DND-41 (cell line): ENCODE measurements around the gene POMT2.

Experiments used
- ATAC-seq: fragments of 200-7000 bp; cut with Tn5 transposase; 3 replicates; pipeline ENCODE4 v1.9.1; 2021; ENCODE audit warnings: low read depth; ENCODE audit not compliant: insufficient read depth
- DNase-seq: peaks from one replicate; pipeline ENCODE4 v3.0.0-alpha.2; 2020
- H2AFZ ChIP-seq: 2 replicates; pipeline ENCODE4 v1.6.0; 2012; ENCODE audit warnings: low read depth, low read length
- H3K27ac ChIP-seq: 2 replicates; pipeline ENCODE4 v1.5.1; 2012; ENCODE audit warnings: low read length, inconsistent platforms
- H3K27me3 ChIP-seq: fragments of 200-600 bp; sonication (generic); 2 replicates; pipeline ENCODE4 v1.6.0; 2012; ENCODE audit warnings: low read length, mild to moderate bottlenecking, inconsistent platforms; ENCODE audit not compliant: insufficient read depth, poor library complexity
- H3K36me3 ChIP-seq: 2 replicates; pipeline ENCODE4 v1.5.1; 2012; ENCODE audit warnings: low read length, inconsistent platforms; ENCODE audit not compliant: insufficient read depth
- H3K4me1 ChIP-seq: 2 replicates; pipeline ENCODE4 v1.5.1; 2012; ENCODE audit warnings: mild to moderate bottlenecking, low read length; ENCODE audit not compliant: insufficient read depth
- H3K4me2 ChIP-seq: 2 replicates; pipeline ENCODE4 v1.6.0; 2012; ENCODE audit warnings: mild to moderate bottlenecking, moderate library complexity, low read length, inconsistent platforms; ENCODE audit not compliant: insufficient read depth
- H3K4me3 ChIP-seq, 2 experiments: fragments of 200-600 bp in 1 of 2; shearing (Covaris generic) in 1 of 2; 2 replicates each; pipeline ENCODE4 v1.5.1; 2012 to 2016; ENCODE audit warnings: inconsistent platforms in 2 of 2, low read length in 2 of 2, mild to moderate bottlenecking in 2 of 2, low read depth in 1 of 2, moderate library complexity in 1 of 2
- H3K79me2 ChIP-seq: 2 replicates; pipeline ENCODE4 v1.6.0; 2012; ENCODE audit warnings: low read length, inconsistent platforms; ENCODE audit not compliant: insufficient read depth
- H3K9ac ChIP-seq: 2 replicates; pipeline ENCODE4 v1.6.0; 2012; ENCODE audit warnings: low read depth, mild to moderate bottlenecking, inconsistent platforms, low read length, moderate library complexity
- H3K9me3 ChIP-seq: 2 replicates; pipeline ENCODE4 v1.5.1; 2012; ENCODE audit warnings: low read length, moderate library complexity, mild to moderate bottlenecking, inconsistent platforms; ENCODE audit not compliant: insufficient read depth, severe bottlenecking
- H4K20me1 ChIP-seq: 2 replicates; pipeline ENCODE4 v1.6.0; 2012; ENCODE audit warnings: low read length; ENCODE audit not compliant: insufficient read depth
- EZH2 ChIP-seq: IDR thresholded peaks from 3 replicates; pipeline ENCODE4 v1.6.1; 2012; ENCODE audit warnings: borderline replicate concordance, low read depth, mild to moderate bottlenecking, moderate library complexity, low read length, inconsistent platforms; ENCODE audit not compliant: severe bottlenecking
- TF ChIP-seq, protein P1 (sequence below): IDR thresholded peaks from 2 replicates; pipeline ENCODE4 v1.5.1; 2012; ENCODE audit warnings: borderline replicate concordance, low read length, moderate library complexity, mild to moderate bottlenecking; ENCODE audit not compliant: poor library complexity, severe bottlenecking; ENCODE audit errors: extremely low read depth

Gene POMT2

DNA sequence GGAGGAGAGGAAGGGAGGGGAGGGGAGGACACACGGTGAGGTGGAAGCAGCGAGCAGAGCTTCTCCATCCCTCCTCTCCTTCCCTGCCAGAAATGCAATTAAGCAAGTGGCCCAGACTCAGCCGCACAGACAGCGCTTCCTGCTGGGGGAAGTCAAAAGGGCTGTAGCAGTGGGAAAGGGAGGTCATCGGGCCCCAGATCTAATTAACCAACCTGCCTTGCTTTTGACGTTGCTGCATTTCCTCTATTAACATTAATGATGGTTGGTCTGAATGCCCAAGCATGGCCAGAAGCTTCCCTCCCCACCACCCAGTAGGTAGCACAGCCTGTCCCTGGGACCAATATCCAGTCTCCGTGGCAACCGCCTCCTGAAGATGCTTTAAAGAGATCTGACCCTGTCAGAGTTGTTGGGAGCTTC, 45.1 kb downstream of the POMT2 start:
- H3K27me3 ChIP-seq = no peaks in the 10 kb centered on the region
- H3K4me1 ChIP-seq = peaks cover 3% of the 10 kb centered on the region
- no peak overlapping the region for H2AFZ ChIP-seq
- TF ChIP-seq, protein P1, sequence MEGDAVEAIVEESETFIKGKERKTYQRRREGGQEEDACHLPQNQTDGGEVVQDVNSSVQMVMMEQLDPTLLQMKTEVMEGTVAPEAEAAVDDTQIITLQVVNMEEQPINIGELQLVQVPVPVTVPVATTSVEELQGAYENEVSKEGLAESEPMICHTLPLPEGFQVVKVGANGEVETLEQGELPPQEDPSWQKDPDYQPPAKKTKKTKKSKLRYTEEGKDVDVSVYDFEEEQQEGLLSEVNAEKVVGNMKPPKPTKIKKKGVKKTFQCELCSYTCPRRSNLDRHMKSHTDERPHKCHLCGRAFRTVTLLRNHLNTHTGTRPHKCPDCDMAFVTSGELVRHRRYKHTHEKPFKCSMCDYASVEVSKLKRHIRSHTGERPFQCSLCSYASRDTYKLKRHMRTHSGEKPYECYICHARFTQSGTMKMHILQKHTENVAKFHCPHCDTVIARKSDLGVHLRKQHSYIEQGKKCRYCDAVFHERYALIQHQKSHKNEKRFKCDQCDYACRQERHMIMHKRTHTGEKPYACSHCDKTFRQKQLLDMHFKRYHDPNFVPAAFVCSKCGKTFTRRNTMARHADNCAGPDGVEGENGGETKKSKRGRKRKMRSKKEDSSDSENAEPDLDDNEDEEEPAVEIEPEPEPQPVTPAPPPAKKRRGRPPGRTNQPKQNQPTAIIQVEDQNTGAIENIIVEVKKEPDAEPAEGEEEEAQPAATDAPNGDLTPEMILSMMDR = no peak
- no peak for TF ChIP-seq EZH2
- H3K27ac ChIP-seq = no peak overlapping the region
- DNase-seq (no peak), ATAC-seq (no peak)
- no peak overlapping the region for H3K4me3 ChIP-seq
- H4K20me1 ChIP-seq = no peaks in the 10 kb centered on the region
- H3K9ac ChIP-seq = no peak overlapping the region
- H3K79me2 ChIP-seq = no peaks in the 10 kb centered on the region
- no peak overlapping the region for H3K4me2 ChIP-seq
- H3K36me3 ChIP-seq = peaks cover 25% of the 10 kb centered on the region
- H3K9me3 ChIP-seq = no peaks in the 10 kb centered on the region

DNA sequence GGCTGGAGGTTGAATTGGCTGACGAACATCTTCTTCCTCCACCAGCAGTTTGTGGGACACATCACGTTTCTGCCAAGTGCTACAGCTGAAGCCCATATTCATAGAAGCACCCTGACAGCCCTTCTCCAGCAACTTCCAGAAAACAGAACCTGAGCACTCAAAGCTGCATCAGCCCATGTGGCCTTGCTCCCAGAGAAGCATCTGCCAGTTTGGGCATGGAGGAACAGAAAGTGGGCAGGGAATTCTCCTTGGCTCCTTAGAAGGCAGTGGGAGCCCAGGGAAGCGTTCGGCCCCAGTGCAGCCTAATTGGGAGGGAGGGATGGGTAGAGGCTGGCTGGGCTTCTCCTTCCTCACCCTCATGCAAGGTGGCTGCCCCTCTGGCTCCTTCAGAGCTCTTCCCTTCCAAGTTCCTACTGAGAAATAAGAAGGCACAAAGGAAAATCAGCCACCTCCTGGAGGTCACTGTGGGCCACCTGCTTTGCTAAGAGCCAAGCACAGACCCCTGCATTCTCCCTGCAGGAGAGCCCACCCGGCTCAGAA, 45.6 kb downstream of the POMT2 start:
- H3K4me2 ChIP-seq = no peak overlapping the region
- no peak overlapping the region for H3K9ac ChIP-seq
- ATAC-seq = no peak
- peaks cover 8% of the 10 kb centered on the region for H3K4me1 ChIP-seq
- no peaks in the 10 kb centered on the region for H3K27me3 ChIP-seq
- no peaks in the 10 kb centered on the region for H3K79me2 ChIP-seq
- no peak overlapping the region for H3K4me3 ChIP-seq
- no peak overlapping the region for H2AFZ ChIP-seq
- H3K27ac ChIP-seq = no peak overlapping the region
- H3K9me3 ChIP-seq = no peaks in the 10 kb centered on the region
- TF ChIP-seq, protein P1 = no peak
- peaks cover 25% of the 10 kb centered on the region for H3K36me3 ChIP-seq
- H4K20me1 ChIP-seq = no peaks in the 10 kb centered on the region
- DNase-seq = no peak

DNA sequence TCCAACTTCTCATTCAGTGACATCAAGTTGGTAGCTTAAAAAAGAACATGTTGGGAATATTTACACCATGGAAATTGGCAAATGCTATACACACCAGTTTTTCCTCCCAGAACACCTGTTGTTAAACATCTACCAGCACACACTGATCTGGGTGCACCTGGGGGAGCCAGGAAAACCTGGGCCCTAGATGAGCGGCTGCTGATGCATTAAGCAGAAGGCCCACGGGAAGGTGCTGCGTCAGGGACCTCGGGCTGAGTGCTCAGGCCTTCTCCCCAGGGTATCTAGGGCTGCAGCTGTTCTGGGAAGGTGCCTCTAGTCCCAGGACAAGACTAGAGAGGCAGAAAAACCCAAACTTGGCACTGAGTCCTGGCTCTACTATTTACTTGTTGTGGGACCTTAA, 46.9 kb downstream of the POMT2 start:
- H4K20me1 ChIP-seq = no peaks in the 10 kb centered on the region
- no peaks in the 10 kb centered on the region for H3K27me3 ChIP-seq
- no peak for ATAC-seq
- peaks cover 15% of the 10 kb centered on the region for H3K36me3 ChIP-seq
- H3K9me3 ChIP-seq = no peaks in the 10 kb centered on the region
- no peak for TF ChIP-seq EZH2
- TF ChIP-seq, protein P1 = no peak
- H3K4me3 ChIP-seq = no peak overlapping the region
- H3K79me2 ChIP-seq = no peaks in the 10 kb centered on the region
- no peak overlapping the region for H3K9ac ChIP-seq
- H2AFZ ChIP-seq = no peak overlapping the region
- no peak for DNase-seq
- peaks cover 19% of the 10 kb centered on the region for H3K4me1 ChIP-seq
- H3K27ac ChIP-seq = no peak overlapping the region
- no peak overlapping the region for H3K4me2 ChIP-seq

DNA sequence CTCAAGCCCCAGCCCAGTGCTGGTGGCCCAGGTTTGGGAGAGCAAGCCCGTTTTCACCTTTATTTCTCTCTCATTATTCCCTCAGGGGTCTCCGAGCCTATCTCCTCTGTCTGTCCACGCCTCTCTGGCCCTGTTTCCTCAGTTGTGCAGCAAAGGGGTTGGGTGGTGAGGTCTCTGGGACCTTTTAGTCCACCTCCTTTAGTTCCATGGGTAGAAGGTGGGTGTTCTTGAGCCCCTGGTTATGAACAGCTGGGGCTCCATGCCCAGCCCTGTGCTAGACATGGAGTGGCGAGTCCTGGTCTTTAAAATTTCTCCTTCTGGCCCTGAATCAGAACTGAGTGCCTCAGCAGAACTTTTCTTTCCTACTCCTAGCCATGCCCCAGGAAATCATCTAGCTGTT, 48.4 kb downstream of the POMT2 start:
- DNase-seq = no peak
- Histone ChIP-seq H4K20me1 (no peaks in the 10 kb centered on the region), H2AFZ (no peak overlapping the region), H3K27me3 (no peaks in the 10 kb centered on the region), H3K4me2 (no peak overlapping the region), H3K9me3 (no peaks in the 10 kb centered on the region), H3K4me3 (no peak overlapping the region), H3K4me1 (peaks cover 19% of the 10 kb centered on the region), H3K27ac (no peak overlapping the region), H3K79me2 (no peaks in the 10 kb centered on the region), H3K9ac (no peak overlapping the region), H3K36me3 (peaks cover 4% of the 10 kb centered on the region; the same call in 1 of the 2 replicates)
- TF ChIP-seq, protein P1 = no peak
- TF ChIP-seq EZH2 = no peak
- ATAC-seq = no peak
